ENCODE results near the gene FHOD3.

Gene FHOD3

GRCh38 chr18:36471393-36471792 lies 173.9 kb downstream of the FHOD3 start:
- no peak for DNase-seq
- Histone ChIP-seq H3K27me3 (replicated peaks; ENCODE audit: insufficient read depth, low read length) (no peaks in the 10 kb centered on the region), H3K4me3 (ENCODE audit: low read length) (no peak overlapping the region), H3K9ac (ENCODE audit: low read length) (no peak overlapping the region), H3K4me2 (ENCODE audit: low read depth, low read length) (no peak overlapping the region), H3F3A (ENCODE audit: insufficient read depth, low read length) (no peaks in the 10 kb centered on the region), H4K20me1 (ENCODE audit: insufficient read depth, low read length) (no peaks in the 10 kb centered on the region), H3K79me2 (ENCODE audit: low read length) (no peaks in the 10 kb centered on the region), H3K27ac (ENCODE audit: low read length) (no peak overlapping the region), H3K36me3 (replicated peaks; ENCODE audit: insufficient read depth, low read length) (no peaks in the 10 kb centered on the region), H2AFZ (ENCODE audit: low read length) (no peak overlapping the region), H3K9me3 (replicated peaks; ENCODE audit: insufficient read depth, low read length) (no peaks in the 10 kb centered on the region), H3K9me2 (replicated peaks; ENCODE audit: insufficient read depth, low read length) (no peaks in the 10 kb centered on the region), H3K4me1 (ENCODE audit: low read length) (peaks cover 6% of the 10 kb centered on the region; the same call in 1 of the 2 replicates)
- no peak for TF ChIP-seq EZH2 (optimal IDR thresholded peaks at IDR 0.05; ENCODE audit: low read depth, low read length)
- no peak for TF ChIP-seq EZH2phosphoT487 (IDR thresholded peaks at IDR 0.05; ENCODE audit: low read length)
- no peak for TF ChIP-seq CTCF (IDR thresholded peaks at IDR 0.05; ENCODE audit: low read length)

- Histone ChIP-seq H3K9me3 (replicated peaks; ENCODE audit: insufficient read depth, low read length) (no peaks in the 10 kb centered on the region), H3K9me2 (replicated peaks; ENCODE audit: insufficient read depth, low read length) (no peaks in the 10 kb centered on the region), H2AFZ (ENCODE audit: low read length) (no peak overlapping the region), H3K9ac (ENCODE audit: low read length) (no peak overlapping the region), H3K27ac (ENCODE audit: low read length) (no peak overlapping the region), H3K4me1 (ENCODE audit: low read length) (peaks cover 6% of the 10 kb centered on the region; the same call in 1 of the 2 replicates), H3K36me3 (replicated peaks; ENCODE audit: insufficient read depth, low read length) (no peaks in the 10 kb centered on the region), H3F3A (ENCODE audit: insufficient read depth, low read length) (no peaks in the 10 kb centered on the region), H3K4me3 (ENCODE audit: low read length) (no peak overlapping the region), H4K20me1 (ENCODE audit: insufficient read depth, low read length) (no peaks in the 10 kb centered on the region), H3K27me3 (replicated peaks; ENCODE audit: insufficient read depth, low read length) (no peaks in the 10 kb centered on the region), H3K4me2 (ENCODE audit: low read depth, low read length) (no peak overlapping the region), H3K79me2 (ENCODE audit: low read length) (no peaks in the 10 kb centered on the region)
- TF ChIP-seq CTCF (IDR thresholded peaks at IDR 0.05; ENCODE audit: low read length) (no peak), EZH2 (optimal IDR thresholded peaks at IDR 0.05; ENCODE audit: low read depth, low read length) (no peak), EZH2phosphoT487 (IDR thresholded peaks at IDR 0.05; ENCODE audit: low read length) (no peak)
- no peak for DNase-seq
Measured at GRCh38 chr18:36476433-36476832, 178.9 kb downstream of the FHOD3 start.

GRCh38 chr18:36477776-36478175 lies 180.3 kb downstream of the FHOD3 start:
- no peaks in the 10 kb centered on the region for H3K79me2 ChIP-seq (ENCODE audit: low read length)
- no peaks in the 10 kb centered on the region for H3K36me3 ChIP-seq (replicated peaks; ENCODE audit: insufficient read depth, low read length)
- TF ChIP-seq CTCF (IDR thresholded peaks at IDR 0.05; ENCODE audit: low read length) (no peak), EZH2 (optimal IDR thresholded peaks at IDR 0.05; ENCODE audit: low read depth, low read length) (no peak), EZH2phosphoT487 (IDR thresholded peaks at IDR 0.05; ENCODE audit: low read length) (no peak)
- H3K27me3 ChIP-seq (replicated peaks; ENCODE audit: insufficient read depth, low read length) = no peaks in the 10 kb centered on the region
- H3K4me2 ChIP-seq (ENCODE audit: low read depth, low read length) = no peak overlapping the region
- no peak overlapping the region for H3K27ac ChIP-seq (ENCODE audit: low read length)
- H3K9me3 ChIP-seq (replicated peaks; ENCODE audit: insufficient read depth, low read length) = no peaks in the 10 kb centered on the region
- H3K9me2 ChIP-seq (replicated peaks; ENCODE audit: insufficient read depth, low read length) = no peaks in the 10 kb centered on the region
- H4K20me1 ChIP-seq (ENCODE audit: insufficient read depth, low read length) = no peaks in the 10 kb centered on the region
- DNase-seq = no peak
- H3F3A ChIP-seq (ENCODE audit: insufficient read depth, low read length) = no peaks in the 10 kb centered on the region
- H3K4me1 ChIP-seq (ENCODE audit: low read length) = peaks cover 6% of the 10 kb centered on the region; the same call in 1 of the 2 replicates
- no peak overlapping the region for H3K4me3 ChIP-seq (ENCODE audit: low read length)
- H2AFZ ChIP-seq (ENCODE audit: low read length) = no peak overlapping the region
- H3K9ac ChIP-seq (ENCODE audit: low read length) = no peak overlapping the region

All from MM.1S (cell line).